Spinal cord (tissue), 10 donors: Measurements from ENCODE around the gene IP6K1. TPM values are rescaled to one million over a fixed set of nuclear protein-coding genes. Genes with fewer than 3 reads are reported as not detected.

Experiments used
- DNase-seq, 6 donors: peaks; one replicate each; pipeline versions ENCODE4 v3.0.0 to v3.0.0-alpha.2; 2013 to 2015; ENCODE audit warnings: low spot score in 6 of 6, low read depth in 4 of 6
- H3K27ac ChIP-seq: one replicate; pipeline ENCODE4 v1.5.1; 2013; ENCODE audit warnings: low read depth, low read length, control low read depth
- H3K27me3 ChIP-seq: one replicate; pipeline ENCODE4 v1.6.1; 2013; ENCODE audit warnings: low read length; ENCODE audit not compliant: control insufficient read depth, insufficient read depth
- H3K36me3 ChIP-seq: one replicate; pipeline ENCODE4 v1.6.1; 2013; ENCODE audit warnings: low read length; ENCODE audit not compliant: control insufficient read depth, insufficient read depth
- H3K4me1 ChIP-seq: one replicate; pipeline ENCODE4 v1.6.1; 2013; ENCODE audit warnings: low read length; ENCODE audit not compliant: control insufficient read depth, insufficient read depth
- H3K4me3 ChIP-seq: one replicate; pipeline ENCODE4 v1.5.1; 2013; ENCODE audit warnings: low read depth, low read length, control low read depth
- H3K9me3 ChIP-seq: one replicate; pipeline ENCODE4 v1.6.1; 2013; ENCODE audit warnings: low read length; ENCODE audit not compliant: control insufficient read depth, insufficient read depth
- WGBS: methylation state at CpG from one replicate; pipeline ENCODE4 v1.1.5; 2013; ENCODE audit warnings: missing lambda C conversion rate; ENCODE audit not compliant: insufficient coverage; 5-methylcytosine and 5-hydroxymethylcytosine counted together
- polyA plus RNA-seq, 2 donors: library from polyadenylated mRNA; unstranded; fragments of 120-200 nt; gene quantifications; one replicate each; pipeline ENCODE4 v1.2.1, GENCODE V29; 2013; ENCODE audit not compliant: insufficient read length in 2 of 2
- total RNA-seq, 2 donors: library from RNA; depleted of rRNA in 1 of 2; stranded (reverse); fragments of 120-200 nt in 1 of 2; fragments of >200 nt in 1 of 2; gene quantifications; one replicate each; pipeline versions ENCODE4 v1.2.3 to v1.2.4, GENCODE V29; 2013 to 2014
- donor health status: healthy.

Gene IP6K1
- total and polyA plus RNA-seq, 4 donors = 30.2 to 65.9 (median 52.4) TPM

GRCh38 chr3:49705390-49705960, 80.9 kb downstream of the IP6K1 start:
- Histone ChIP-seq H3K9me3 (no peaks in the 10 kb centered on the region), H3K27ac (no peak overlapping the region), H3K4me3 (no peak overlapping the region), H3K36me3 (peaks cover 80% of the 10 kb centered on the region), H3K27me3 (no peaks in the 10 kb centered on the region), H3K4me1 (peaks cover 3% of the 10 kb centered on the region)
- no peak for DNase-seq
- 95% methylated on average over 14 of the region's 17 CpGs for WGBS

- Histone ChIP-seq H3K4me3 (no peak overlapping the region), H3K36me3 (peaks cover 88% of the 10 kb centered on the region), H3K9me3 (no peaks in the 10 kb centered on the region), H3K4me1 (peaks cover 3% of the 10 kb centered on the region), H3K27ac (no peak overlapping the region), H3K27me3 (no peaks in the 10 kb centered on the region)
- DNase-seq = no peak
- 96% methylated on average over 6 of the region's 8 CpGs for WGBS
Observed at GRCh38 chr3:49704629-49705028, 81.7 kb downstream of the IP6K1 start.

DNA sequence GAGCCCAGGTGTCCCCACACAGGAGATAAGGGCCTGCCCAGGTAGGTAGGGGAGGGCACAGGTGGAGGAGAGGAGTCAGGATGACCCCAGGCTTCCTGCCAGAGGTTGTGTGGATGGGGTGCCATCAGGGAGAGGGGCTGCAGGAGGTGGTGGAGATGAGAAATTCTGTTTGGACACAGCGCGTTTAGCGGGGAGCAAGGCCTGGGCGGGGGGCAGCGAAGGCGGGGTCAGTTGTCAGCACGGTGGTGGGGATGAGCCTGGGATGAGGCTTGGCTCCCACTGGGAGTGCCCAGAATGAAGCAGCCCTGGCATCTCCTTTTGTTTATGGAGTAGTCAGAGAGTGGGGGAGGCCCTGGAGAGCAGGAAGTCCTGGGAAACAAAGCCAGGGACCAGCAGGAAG, 82.4 kb downstream of the IP6K1 start:
- no peak for DNase-seq
- Histone ChIP-seq H3K4me1 (peaks cover 3% of the 10 kb centered on the region), H3K27ac (no peak overlapping the region), H3K27me3 (no peaks in the 10 kb centered on the region), H3K36me3 (peaks cover 94% of the 10 kb centered on the region), H3K4me3 (no peak overlapping the region), H3K9me3 (no peaks in the 10 kb centered on the region)
- WGBS = 94% methylated on average over 7 of the region's 7 CpGs

DNA sequence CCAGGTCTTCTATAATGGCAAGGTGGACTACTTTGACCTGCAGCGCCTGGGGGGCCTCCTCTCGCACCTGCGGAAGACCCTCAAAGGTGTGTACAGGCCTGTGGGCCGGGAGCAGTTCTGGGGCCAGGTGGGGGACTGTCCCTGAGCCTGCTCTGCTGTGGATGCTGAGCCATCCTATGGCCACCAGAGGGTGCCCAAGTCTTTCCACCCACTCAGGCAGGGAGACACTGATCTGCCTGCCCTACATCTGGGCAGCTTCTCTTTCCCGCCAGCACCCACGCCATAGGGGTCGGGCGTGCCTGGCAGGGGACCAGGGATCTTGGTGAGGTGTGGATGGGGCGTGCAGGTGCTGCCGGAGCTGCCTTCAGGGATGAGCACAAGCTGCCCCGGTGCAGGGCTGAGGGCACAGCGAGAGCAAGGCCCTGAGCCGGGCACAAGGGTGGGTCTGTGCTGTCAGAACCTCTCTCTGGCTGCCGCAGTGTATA, 82.9 kb downstream of the IP6K1 start:
- H3K27ac ChIP-seq = no peak overlapping the region
- peak in 2 of 6 donors; percentile 67 to 68 for DNase-seq
- no peaks in the 10 kb centered on the region for H3K27me3 ChIP-seq
- no peak overlapping the region for H3K4me3 ChIP-seq
- peaks cover 3% of the 10 kb centered on the region for H3K4me1 ChIP-seq
- no peaks in the 10 kb centered on the region for H3K9me3 ChIP-seq
- peaks cover 97% of the 10 kb centered on the region for H3K36me3 ChIP-seq
- WGBS = 69% methylated on average over 14 of the region's 14 CpGs

- H3K27ac ChIP-seq = no peak overlapping the region
- H3K36me3 ChIP-seq = peaks cover 98% of the 10 kb centered on the region
- WGBS = 95% methylated on average over 8 of the region's 11 CpGs
- H3K4me1 ChIP-seq = peaks cover 3% of the 10 kb centered on the region
- DNase-seq = no peak
- H3K4me3 ChIP-seq = no peak overlapping the region
- no peaks in the 10 kb centered on the region for H3K27me3 ChIP-seq
- no peaks in the 10 kb centered on the region for H3K9me3 ChIP-seq
Observed at GRCh38 chr3:49702672-49703071, 83.7 kb downstream of the IP6K1 start.

- peaks cover 100% of the 10 kb centered on the region for H3K36me3 ChIP-seq
- WGBS = 76% methylated on average over 17 of the region's 21 CpGs
- no peak overlapping the region for H3K27ac ChIP-seq
- no peaks in the 10 kb centered on the region for H3K9me3 ChIP-seq
- H3K27me3 ChIP-seq = no peaks in the 10 kb centered on the region
- no peaks in the 10 kb centered on the region for H3K4me1 ChIP-seq
- H3K4me3 ChIP-seq = no peak overlapping the region
- DNase-seq = no peak
Observed at GRCh38 chr3:49701388-49702077, 84.8 kb downstream of the IP6K1 start.

DNA sequence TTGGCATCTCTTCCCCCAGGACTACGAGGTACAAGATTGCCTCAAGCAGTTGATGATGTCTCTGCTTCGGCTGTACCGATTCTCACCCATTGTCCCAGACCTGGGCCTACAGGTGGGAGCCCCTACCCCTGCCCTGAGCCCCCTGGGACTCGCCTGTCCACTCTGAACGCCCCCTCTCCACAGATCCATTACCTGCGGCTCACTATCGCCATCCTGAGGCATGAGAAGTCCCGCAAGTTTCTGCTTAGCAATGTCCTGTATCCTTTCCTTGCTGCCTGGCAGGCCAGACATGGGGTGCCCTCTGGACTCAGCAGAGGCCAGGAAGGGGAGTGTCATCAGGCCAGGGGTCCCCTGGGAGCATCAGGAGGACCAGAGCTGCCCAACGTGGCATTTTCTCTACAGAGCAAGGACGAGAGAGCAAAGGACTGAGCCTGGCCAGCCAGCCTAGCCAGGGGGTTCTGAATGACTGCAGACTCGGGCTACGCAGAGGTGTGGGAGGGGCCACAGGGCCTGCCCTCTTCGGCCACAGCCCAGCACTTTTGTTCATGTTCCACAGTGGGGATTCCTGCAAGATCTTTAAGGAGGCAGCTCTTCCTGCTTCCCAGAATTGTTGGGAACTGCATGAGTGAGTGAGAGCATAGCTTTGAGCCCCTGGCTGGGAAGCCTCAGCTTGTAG, 85.8 kb downstream of the IP6K1 start:
- 69% methylated on average over 13 of the region's 13 CpGs for WGBS
- Histone ChIP-seq H3K4me1 (no peaks in the 10 kb centered on the region), H3K4me3 (no peak overlapping the region), H3K36me3 (peaks cover 90% of the 10 kb centered on the region), H3K27ac (no peak overlapping the region), H3K9me3 (no peaks in the 10 kb centered on the region), H3K27me3 (no peaks in the 10 kb centered on the region)
- DNase-seq = no peak

GRCh38 chr3:49700014-49700413, 86.3 kb downstream of the IP6K1 start:
- H3K27me3 ChIP-seq = no peaks in the 10 kb centered on the region

DNA sequence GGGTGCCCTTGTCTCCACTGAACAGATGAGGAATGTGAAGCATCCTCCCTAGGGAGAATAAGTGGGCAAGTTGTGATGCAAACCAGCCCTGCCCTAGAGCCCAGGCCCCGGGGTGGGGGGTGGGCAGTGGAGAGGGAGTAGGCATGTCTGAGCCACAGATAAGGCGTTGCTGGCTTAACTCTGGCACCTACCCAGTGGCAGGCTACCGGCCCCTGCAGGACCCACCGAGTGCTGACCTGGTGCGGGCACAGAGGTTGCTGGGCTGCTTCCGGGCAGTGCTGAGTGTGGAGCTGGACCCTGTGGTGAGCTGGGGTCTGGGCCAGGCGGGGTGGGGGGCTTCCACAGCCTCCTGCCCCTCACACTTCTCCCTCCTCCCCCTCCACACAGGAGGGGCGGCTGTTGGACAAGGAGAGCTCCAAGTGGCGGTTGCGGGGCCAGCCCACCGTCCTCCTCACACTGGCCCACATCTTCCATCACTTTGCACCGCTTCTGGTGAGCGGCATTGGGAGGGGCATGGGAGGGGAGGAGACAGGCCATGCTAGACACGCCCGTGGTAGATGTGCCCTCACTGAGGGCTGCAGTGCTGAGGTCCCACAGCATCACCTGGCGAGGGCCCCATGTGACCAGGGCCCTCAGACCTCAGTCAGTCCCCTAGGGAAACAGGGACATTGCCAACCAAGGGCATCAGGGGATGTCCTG, 86.9 kb downstream of the IP6K1 start:
- no peaks in the 10 kb centered on the region for H3K4me1 ChIP-seq
- H3K4me3 ChIP-seq = no peak overlapping the region
- no peaks in the 10 kb centered on the region for H3K27me3 ChIP-seq
- WGBS = 92% methylated on average over 10 of the region's 16 CpGs
- H3K9me3 ChIP-seq = no peaks in the 10 kb centered on the region
- no peak overlapping the region for H3K27ac ChIP-seq
- peaks cover 79% of the 10 kb centered on the region for H3K36me3 ChIP-seq
- DNase-seq = no peak

More at GRCh38 chr3:49700014-49700413, 86.3 kb downstream of the IP6K1 start:
- no peaks in the 10 kb centered on the region for H3K4me1 ChIP-seq
- no peak for DNase-seq
- no peak overlapping the region for H3K27ac ChIP-seq
- H3K4me3 ChIP-seq = no peak overlapping the region
- no peaks in the 10 kb centered on the region for H3K9me3 ChIP-seq
- peaks cover 85% of the 10 kb centered on the region for H3K36me3 ChIP-seq
- 92% methylated on average over 8 of the region's 8 CpGs for WGBS
